Esophagus muscularis mucosa (tissue), 4 donors: ENCODE results near the gene TRPC4AP.

Experiments
- EP300 ChIP-seq: sonication (generic); formaldehyde crosslinking; IDR thresholded peaks from one replicate; pipeline ENCODE4 v1.6.1; 2017; ENCODE audit warnings: antibody characterized with exemption
- POLR2A ChIP-seq: fragments of 450-650 bp; IDR thresholded peaks from one replicate; pipeline ENCODE4 v1.6.1; 2017; ENCODE audit warnings: antibody characterized with exemption, moderate library complexity, mild to moderate bottlenecking, low read depth
- POLR2AphosphoS5 ChIP-seq, 2 donors: sonication (generic); formaldehyde crosslinking; IDR thresholded peaks; one replicate each; pipeline ENCODE4 v1.6.1; 2017; ENCODE audit warnings: antibody characterized with exemption in 2 of 2
- TF ChIP-seq, protein P1 (sequence below), 3 experiments: fragments of 200-600 bp in 2 of 3; fragments of 450-650 bp in 1 of 3; sonication (generic) in 2 of 3; IDR thresholded peaks; one replicate each; pipeline ENCODE4 v1.5.1; 2017 to 2019; ENCODE audit warnings: antibody characterized with exemption in 3 of 3, mild to moderate bottlenecking in 2 of 3, moderate library complexity in 1 of 3

GRCh38 chr20:35125753-35126152 lies 33.1 kb upstream of the TRPC4AP start:
- no peak for TF ChIP-seq EP300
- TF ChIP-seq, protein P1, sequence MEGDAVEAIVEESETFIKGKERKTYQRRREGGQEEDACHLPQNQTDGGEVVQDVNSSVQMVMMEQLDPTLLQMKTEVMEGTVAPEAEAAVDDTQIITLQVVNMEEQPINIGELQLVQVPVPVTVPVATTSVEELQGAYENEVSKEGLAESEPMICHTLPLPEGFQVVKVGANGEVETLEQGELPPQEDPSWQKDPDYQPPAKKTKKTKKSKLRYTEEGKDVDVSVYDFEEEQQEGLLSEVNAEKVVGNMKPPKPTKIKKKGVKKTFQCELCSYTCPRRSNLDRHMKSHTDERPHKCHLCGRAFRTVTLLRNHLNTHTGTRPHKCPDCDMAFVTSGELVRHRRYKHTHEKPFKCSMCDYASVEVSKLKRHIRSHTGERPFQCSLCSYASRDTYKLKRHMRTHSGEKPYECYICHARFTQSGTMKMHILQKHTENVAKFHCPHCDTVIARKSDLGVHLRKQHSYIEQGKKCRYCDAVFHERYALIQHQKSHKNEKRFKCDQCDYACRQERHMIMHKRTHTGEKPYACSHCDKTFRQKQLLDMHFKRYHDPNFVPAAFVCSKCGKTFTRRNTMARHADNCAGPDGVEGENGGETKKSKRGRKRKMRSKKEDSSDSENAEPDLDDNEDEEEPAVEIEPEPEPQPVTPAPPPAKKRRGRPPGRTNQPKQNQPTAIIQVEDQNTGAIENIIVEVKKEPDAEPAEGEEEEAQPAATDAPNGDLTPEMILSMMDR (IDR thresholded peaks at IDR 0.05) = no peak
- no peak for TF ChIP-seq POLR2A
- TF ChIP-seq POLR2AphosphoS5 (IDR thresholded peaks at IDR 0.05) = no peak
